ENCODE measurements around the gene FAM135A.

FAM135A gene

DNA sequence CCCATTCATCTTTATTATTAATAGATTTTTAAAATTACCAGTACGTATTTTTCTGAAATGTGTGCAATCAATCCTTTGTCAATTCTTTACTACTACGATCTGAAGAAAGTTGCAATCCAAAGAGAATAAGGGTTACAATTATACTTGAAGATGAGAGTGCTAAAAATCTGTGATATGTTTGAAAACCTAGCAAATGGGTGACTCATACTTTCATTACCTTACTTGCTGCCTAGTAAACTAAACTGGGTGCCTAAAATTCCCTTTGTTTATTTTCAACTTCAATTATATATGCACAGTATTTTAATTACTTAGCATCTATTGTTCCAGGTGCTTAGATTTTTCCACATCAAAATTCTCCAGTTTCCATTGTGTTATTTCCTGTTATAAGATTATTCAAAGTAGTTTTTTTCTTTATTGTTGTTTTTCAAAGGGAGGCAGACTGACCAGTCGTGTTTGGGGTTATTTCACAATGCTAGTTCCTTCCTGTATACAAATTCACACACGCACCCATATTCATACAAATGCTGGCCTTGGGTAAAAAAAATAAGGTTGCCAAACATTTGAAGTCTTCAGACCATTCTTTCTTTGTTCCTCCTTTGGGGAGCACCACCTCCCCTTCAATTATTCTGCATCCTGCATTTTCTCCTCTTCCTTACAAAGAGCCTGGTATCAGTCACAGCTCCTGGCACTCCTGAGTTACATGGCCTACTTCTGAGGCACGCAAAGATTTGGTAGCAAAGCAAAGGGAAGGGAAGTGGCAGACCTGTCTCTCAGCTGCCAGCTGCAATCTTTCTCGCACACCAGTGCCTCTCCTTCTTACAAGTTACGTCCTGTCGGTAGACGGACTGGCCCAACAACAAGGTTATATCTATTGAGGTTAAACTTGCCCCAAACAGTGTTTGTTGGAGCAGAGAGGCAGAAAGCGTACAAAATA lies 16.2 kb upstream of the FAM135A start:
- Histone ChIP-seq H3K9me3 (ENCODE audit: control insufficient read depth, insufficient read depth, low read length) (no peaks in the 10 kb centered on the region), H3K4me1 (ENCODE audit: control insufficient read depth, insufficient read depth, low read length) (0 out of 2 replicates have a peak, but pooled peaks cover 1% of the 10 kb centered on the region), H3K27me3 (ENCODE audit: control insufficient read depth, insufficient read depth, low read length) (no peaks in the 10 kb centered on the region), H3K4me3 (ENCODE audit: low read length) (no peak overlapping the region), H3K27ac (ENCODE audit: low read length) (no peak overlapping the region), H3K36me3 (ENCODE audit: control insufficient read depth, insufficient read depth, low read length) (no peaks in the 10 kb centered on the region)
- WGBS (ENCODE audit: insufficient coverage, insufficient read length) = no CpG with 5 or more reads among the region's 10 CpGs
- DNase-seq (ENCODE audit: low read depth, low spot score) = no peak

DNA sequence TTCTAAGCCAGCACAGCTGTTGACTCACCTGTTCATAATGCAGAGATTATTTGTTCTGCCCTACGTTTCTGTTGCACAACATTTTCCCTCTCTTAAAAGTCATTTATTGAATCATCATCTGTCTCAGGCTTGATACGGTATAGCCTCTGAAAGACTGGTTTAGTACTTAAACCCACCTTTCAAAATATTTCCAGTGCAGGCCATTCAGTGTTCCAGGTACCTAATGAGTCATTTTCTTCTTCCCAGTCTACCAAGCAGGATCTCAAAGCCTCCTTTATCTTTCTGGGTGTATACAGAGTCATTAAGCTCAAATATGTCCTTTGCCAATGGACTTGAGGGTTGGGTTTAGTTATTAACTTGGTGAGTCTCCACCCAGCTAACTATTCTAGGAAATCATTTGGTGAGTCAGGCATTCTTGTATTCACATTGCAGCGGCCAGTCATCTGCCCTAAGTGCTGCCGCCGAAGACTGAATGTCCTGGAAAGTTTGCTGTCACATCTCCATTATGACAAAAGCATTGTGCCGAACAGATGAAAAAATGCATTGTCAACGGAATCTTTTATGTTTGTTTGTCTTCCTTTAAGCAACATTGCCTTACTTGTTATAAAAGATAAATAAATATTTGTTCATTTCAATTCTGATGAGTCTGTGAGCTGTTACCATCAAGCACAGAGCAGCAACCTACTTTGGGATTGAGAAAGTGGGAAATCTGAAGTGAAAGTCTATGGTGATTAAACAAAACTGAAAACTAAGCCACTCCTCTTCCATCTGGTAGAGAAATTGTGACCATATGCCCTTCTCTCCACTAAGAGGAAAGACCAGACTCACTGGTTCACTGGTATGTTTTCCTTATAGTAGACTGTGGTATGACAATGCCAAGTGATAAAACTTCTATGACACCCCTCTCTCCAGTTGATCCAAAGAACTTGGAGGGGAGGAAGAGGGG lies 14.3 kb upstream of the FAM135A start:
- no CpG with 5 or more reads among the region's 7 CpGs for WGBS (ENCODE audit: insufficient coverage, insufficient read length)
- 0 out of 2 replicates have a peak, but pooled peaks cover 1% of the 10 kb centered on the region for H3K4me1 ChIP-seq (ENCODE audit: control insufficient read depth, insufficient read depth, low read length)
- no peak for DNase-seq (ENCODE audit: low read depth, low spot score)
- H3K27me3 ChIP-seq (ENCODE audit: control insufficient read depth, insufficient read depth, low read length) = no peaks in the 10 kb centered on the region
- no peaks in the 10 kb centered on the region for H3K9me3 ChIP-seq (ENCODE audit: control insufficient read depth, insufficient read depth, low read length)
- no peaks in the 10 kb centered on the region for H3K36me3 ChIP-seq (ENCODE audit: control insufficient read depth, insufficient read depth, low read length)
- H3K4me3 ChIP-seq (ENCODE audit: low read length) = no peak overlapping the region
- no peak overlapping the region for H3K27ac ChIP-seq (ENCODE audit: low read length)

DNA sequence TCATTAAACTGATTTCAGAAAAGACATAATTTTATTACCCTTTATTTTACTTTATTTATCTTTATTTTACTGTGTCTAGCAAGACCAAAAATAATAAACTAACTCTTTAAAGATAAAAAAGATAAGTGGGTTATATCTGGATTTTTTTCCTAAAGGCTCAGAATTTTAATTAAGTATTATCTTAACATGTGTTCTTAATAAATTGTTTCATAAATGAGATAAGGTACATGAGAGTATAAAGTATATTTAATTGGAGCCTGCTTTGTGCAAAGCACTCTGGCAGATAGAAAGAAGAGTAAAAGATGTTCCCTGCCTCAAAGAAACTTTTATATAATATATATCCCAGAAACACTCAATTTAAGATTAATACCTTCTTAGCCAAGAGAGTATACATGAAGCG lies 8.7 kb upstream of the FAM135A start:
- Histone ChIP-seq H3K4me3 (ENCODE audit: low read length) (no peak overlapping the region), H3K36me3 (ENCODE audit: control insufficient read depth, insufficient read depth, low read length) (no peaks in the 10 kb centered on the region), H3K27me3 (ENCODE audit: control insufficient read depth, insufficient read depth, low read length) (no peaks in the 10 kb centered on the region), H3K27ac (ENCODE audit: low read length) (no peak overlapping the region), H3K4me1 (ENCODE audit: control insufficient read depth, insufficient read depth, low read length) (no peaks in the 10 kb centered on the region), H3K9me3 (ENCODE audit: control insufficient read depth, insufficient read depth, low read length) (no peaks in the 10 kb centered on the region)
- WGBS (ENCODE audit: insufficient coverage, insufficient read length) = no CpG with 5 or more reads among the region's 1 CpG
- DNase-seq (ENCODE audit: low read depth, low spot score) = no peak

DNA sequence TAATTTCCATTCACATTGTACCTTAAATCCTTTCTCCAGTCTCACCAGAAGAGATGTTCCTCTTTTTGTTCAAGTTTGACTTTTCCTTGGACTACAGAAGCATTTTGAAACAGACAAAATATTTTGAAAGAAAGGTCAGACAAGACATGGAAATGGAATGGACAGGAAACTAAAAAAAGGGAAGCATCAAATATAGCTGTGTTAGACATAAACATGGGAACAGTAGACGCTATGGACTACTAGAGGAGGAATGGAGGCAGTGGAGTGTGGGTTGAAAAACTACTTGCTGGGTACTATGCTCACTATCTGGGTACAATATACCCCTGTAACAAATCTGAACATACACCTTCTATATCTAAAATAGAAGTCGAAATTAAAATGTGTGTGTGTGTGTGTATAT lies 4.1 kb upstream of the FAM135A start:
- Histone ChIP-seq H3K4me3 (ENCODE audit: low read length) (no peak overlapping the region), H3K4me1 (ENCODE audit: control insufficient read depth, insufficient read depth, low read length) (no peaks in the 10 kb centered on the region), H3K27ac (ENCODE audit: low read length) (no peak overlapping the region), H3K36me3 (ENCODE audit: control insufficient read depth, insufficient read depth, low read length) (no peaks in the 10 kb centered on the region), H3K27me3 (ENCODE audit: control insufficient read depth, insufficient read depth, low read length) (no peaks in the 10 kb centered on the region), H3K9me3 (ENCODE audit: control insufficient read depth, insufficient read depth, low read length) (no peaks in the 10 kb centered on the region)
- DNase-seq (ENCODE audit: low read depth, low spot score) = no peak
- no CpG with 5 or more reads among the region's 2 CpGs for WGBS (ENCODE audit: insufficient coverage, insufficient read length)

DNA sequence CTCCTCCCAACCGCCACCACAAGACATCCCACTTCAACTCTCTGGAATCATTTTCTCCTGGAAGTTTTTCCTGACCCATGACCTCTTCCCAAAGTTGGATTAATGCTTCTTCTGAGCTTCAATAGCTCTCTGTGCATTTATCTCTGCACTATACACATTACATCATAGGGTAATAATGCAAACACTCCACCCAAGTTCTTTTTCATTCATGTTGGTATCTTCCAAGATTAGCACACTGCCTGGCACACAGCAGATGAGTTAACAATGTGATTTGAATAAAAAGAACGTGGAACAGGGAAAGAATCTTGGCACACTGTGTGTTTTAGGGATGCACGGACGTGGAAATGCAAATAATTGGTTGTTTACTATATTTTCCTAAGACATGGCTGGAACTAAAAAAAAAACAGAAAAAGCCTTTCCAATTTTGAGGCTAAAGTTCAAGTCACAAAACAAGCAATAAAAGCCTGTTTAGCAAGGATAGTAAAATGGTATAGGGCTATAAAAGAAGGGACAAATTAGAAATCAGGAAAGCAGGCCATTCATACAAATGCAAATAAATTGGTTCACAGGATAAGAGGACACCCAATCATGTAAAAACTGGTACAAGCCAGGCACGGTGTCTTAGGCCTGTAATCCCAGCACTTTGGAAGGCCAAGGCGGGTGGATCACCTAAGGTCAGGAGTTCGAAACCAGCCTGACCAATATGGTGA lies 1.6 kb upstream of the FAM135A start:
- Histone ChIP-seq H3K27me3 (ENCODE audit: control insufficient read depth, insufficient read depth, low read length) (no peaks in the 10 kb centered on the region), H3K4me3 (ENCODE audit: low read length) (no peak overlapping the region), H3K36me3 (ENCODE audit: control insufficient read depth, insufficient read depth, low read length) (no peaks in the 10 kb centered on the region), H3K27ac (ENCODE audit: low read length) (no peak overlapping the region), H3K9me3 (ENCODE audit: control insufficient read depth, insufficient read depth, low read length) (no peaks in the 10 kb centered on the region), H3K4me1 (ENCODE audit: control insufficient read depth, insufficient read depth, low read length) (no peaks in the 10 kb centered on the region)
- DNase-seq (ENCODE audit: low read depth, low spot score) = no peak
- no CpG with 5 or more reads among the region's 7 CpGs for WGBS (ENCODE audit: insufficient coverage, insufficient read length)

DNA sequence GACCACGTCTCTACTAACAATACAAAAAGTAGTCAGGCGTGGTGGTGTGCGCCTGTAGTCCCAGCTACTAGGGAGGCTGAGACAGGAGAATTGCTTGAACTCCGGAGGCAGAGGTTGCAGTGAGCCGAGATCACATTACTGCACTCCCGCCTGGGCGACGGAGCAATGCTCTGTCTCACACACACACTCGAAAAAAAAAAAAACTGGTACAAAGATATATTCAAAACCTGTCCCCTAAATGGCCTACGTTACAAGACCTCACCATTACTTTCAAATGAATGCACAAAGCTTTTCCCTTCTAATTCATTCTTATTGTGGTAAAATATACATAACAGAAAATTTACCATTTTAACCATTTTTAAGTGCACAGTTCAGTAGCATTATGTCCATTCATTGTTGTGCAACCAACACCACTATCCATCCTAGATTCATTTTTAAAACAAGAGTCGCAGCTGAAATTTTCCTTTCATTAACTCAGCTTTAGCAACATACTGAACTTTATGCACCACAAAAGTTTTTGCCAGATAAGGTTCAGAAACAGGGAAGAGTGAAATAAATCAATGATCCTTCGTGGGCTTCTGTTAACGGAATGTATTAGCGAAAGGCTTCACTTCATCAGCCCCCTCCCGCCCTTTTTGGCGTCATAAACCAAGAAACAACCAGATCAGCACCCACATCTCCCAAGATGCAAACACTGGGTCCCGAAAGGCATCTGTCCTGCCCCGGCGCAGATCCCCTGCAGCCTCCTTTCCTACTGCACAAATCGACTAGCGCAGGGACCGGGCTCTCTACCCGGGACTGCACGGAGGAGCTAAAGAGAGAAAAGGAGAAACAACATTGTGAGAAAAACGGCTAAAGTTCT lies 825 bp upstream of the FAM135A start:
- Histone ChIP-seq H3K9me3 (ENCODE audit: control insufficient read depth, insufficient read depth, low read length) (no peaks in the 10 kb centered on the region), H3K4me3 (ENCODE audit: low read length) (peak overlapping the region; percentile 95; the same call in 1 of the 2 replicates), H3K27ac (ENCODE audit: low read length) (no peak overlapping the region), H3K36me3 (ENCODE audit: control insufficient read depth, insufficient read depth, low read length) (no peaks in the 10 kb centered on the region; the same call in 1 of the 2 replicates), H3K4me1 (ENCODE audit: control insufficient read depth, insufficient read depth, low read length) (no peaks in the 10 kb centered on the region), H3K27me3 (ENCODE audit: control insufficient read depth, insufficient read depth, low read length) (no peaks in the 10 kb centered on the region)
- WGBS (ENCODE audit: insufficient coverage, insufficient read length) = no CpG with 5 or more reads among the region's 25 CpGs
- no peak for DNase-seq (ENCODE audit: low read depth, low spot score)

DNA sequence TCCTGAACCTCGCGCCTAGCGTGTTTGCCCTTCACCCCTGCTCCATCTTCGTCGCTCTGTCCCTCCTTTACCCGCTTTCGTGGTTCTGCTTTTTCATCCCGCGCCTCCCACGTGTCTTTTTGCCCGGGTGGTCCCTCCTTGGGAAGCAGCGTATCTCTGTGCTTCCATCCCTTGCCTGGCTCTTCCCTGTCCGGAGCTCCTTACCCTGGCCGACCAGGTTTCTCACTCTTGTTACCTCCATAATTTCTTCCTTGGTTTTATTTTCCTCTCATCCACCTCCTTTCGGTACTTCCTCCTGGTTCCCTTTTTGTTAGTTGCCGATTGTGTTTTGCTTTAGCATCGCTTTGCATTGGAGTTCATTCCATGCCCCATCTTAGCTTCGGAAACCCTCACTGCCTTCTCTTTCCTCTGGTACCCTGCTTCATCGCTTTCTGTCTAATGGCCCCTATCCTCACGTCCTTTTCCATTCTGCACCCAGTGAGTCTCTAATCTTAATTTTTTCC lies 735 bp downstream of the FAM135A start:
- no CpG with 5 or more reads among the region's 20 CpGs for WGBS (ENCODE audit: insufficient coverage, insufficient read length)
- no peaks in the 10 kb centered on the region for H3K9me3 ChIP-seq (ENCODE audit: control insufficient read depth, insufficient read depth, low read length)
- H3K4me1 ChIP-seq (ENCODE audit: control insufficient read depth, insufficient read depth, low read length) = no peaks in the 10 kb centered on the region
- no peaks in the 10 kb centered on the region for H3K27me3 ChIP-seq (ENCODE audit: control insufficient read depth, insufficient read depth, low read length)
- no peak overlapping the region for H3K27ac ChIP-seq (ENCODE audit: low read length)
- no peak for DNase-seq (ENCODE audit: low read depth, low spot score)
- H3K36me3 ChIP-seq (ENCODE audit: control insufficient read depth, insufficient read depth, low read length) = peaks cover 3% of the 10 kb centered on the region; the same call in 1 of the 2 replicates
- peak overlapping the region; percentile 74; the same call in 1 of the 2 replicates for H3K4me3 ChIP-seq (ENCODE audit: low read length)

DNA sequence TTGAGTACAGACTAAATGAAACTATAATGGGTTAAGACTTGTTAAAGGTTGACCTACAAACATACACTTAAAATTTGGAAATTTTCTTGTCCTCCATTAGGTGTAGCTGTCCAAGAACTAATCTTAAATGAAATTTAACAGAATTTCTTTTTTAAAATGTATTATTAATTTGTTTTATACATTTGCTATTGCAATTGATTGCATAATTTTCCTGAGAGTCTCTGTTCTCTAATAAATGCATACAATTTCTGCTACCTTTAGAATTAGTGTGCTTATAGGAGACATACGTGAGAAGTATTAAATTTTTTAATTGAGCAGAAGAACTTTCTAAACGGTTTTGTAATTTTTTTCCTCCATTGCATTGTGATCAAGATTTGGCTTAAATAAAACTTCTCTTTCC lies 1.5 kb downstream of the FAM135A start:
- Histone ChIP-seq H3K9me3 (ENCODE audit: control insufficient read depth, insufficient read depth, low read length) (no peaks in the 10 kb centered on the region), H3K4me1 (ENCODE audit: control insufficient read depth, insufficient read depth, low read length) (no peaks in the 10 kb centered on the region), H3K36me3 (ENCODE audit: control insufficient read depth, insufficient read depth, low read length) (peaks cover 3% of the 10 kb centered on the region; the same call in 1 of the 2 replicates), H3K4me3 (ENCODE audit: low read length) (no peak overlapping the region; the same call in 1 of the 2 replicates), H3K27ac (ENCODE audit: low read length) (no peak overlapping the region), H3K27me3 (ENCODE audit: control insufficient read depth, insufficient read depth, low read length) (no peaks in the 10 kb centered on the region)
- no CpG with 5 or more reads among the region's 2 CpGs for WGBS (ENCODE audit: insufficient coverage, insufficient read length)
- DNase-seq (ENCODE audit: low read depth, low spot score) = no peak

DNA sequence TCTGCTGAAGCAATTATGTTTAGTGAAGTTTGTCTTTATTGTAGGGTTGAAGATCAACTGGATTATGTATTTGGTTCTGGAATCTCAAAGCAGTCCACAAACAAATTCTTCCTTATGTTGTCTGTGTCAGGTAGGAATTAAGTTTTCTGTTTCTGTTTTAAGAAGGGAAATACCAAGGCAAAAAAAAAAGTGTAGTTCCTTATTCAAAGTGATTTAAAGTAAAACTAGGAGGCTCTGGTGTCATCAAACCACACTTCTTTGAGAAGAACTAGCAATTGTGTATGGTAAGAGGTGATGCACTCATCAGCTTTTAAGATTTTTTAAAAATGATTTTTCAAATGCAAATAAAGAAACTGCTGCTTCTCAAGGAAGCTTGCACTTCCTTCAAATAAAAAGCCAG lies 1.9 kb downstream of the FAM135A start:
- Histone ChIP-seq H3K4me1 (ENCODE audit: control insufficient read depth, insufficient read depth, low read length) (no peaks in the 10 kb centered on the region), H3K4me3 (ENCODE audit: low read length) (no peak overlapping the region), H3K36me3 (ENCODE audit: control insufficient read depth, insufficient read depth, low read length) (peaks cover 3% of the 10 kb centered on the region; the same call in 1 of the 2 replicates), H3K9me3 (ENCODE audit: control insufficient read depth, insufficient read depth, low read length) (no peaks in the 10 kb centered on the region), H3K27ac (ENCODE audit: low read length) (no peak overlapping the region), H3K27me3 (ENCODE audit: control insufficient read depth, insufficient read depth, low read length) (no peaks in the 10 kb centered on the region)
- no peak for DNase-seq (ENCODE audit: low read depth, low spot score)

Measured in iPS DF 6.9 (cell line).